HG03571 (cell line): ENCODE data around the gene THOC3.
A peak's percentile ranks its signal among the peaks of the same experiment; 100 is the strongest.
"Not testable (repeated sequence)": the region's sequence is repeated elsewhere in the genome, so short reads cannot be mapped to it uniquely, and the experiment has no call there.

Source experiments
- ATAC-seq: cut with Tn5 transposase; IDR thresholded peaks from one replicate; pipeline ENCODE4 v1.9.1; 2021; ENCODE audit not compliant: unreplicated experiment

Gene THOC3

GRCh38 chr5:175967471-175968372 lies at the start of gene THOC3:
Gene THOC3 (minus strand): TSS chr5:175968315. CDS start chr5:175968208, 107 bp downstream.
- peak; percentile 98 for ATAC-seq

GRCh38 chr5:176017324-176017723 lies 49.2 kb upstream of the THOC3 start:
- not testable (repeated sequence) for ATAC-seq

- not testable (repeated sequence) for ATAC-seq
Measured at GRCh38 chr5:176014360-176014759, 46.2 kb upstream of the THOC3 start.

- not testable (repeated sequence) for ATAC-seq
Measured at GRCh38 chr5:176011088-176011487, 43.0 kb upstream of the THOC3 start.

GRCh38 chr5:176010202-176010601 lies 42.1 kb upstream of the THOC3 start:
- ATAC-seq = not testable (repeated sequence)

GRCh38 chr5:176007220-176007619 lies 39.1 kb upstream of the THOC3 start:
- not testable (repeated sequence) for ATAC-seq

GRCh38 chr5:176006819-176007218 lies 38.7 kb upstream of the THOC3 start:
- not testable (repeated sequence) for ATAC-seq

- not testable (repeated sequence) for ATAC-seq
Measured at GRCh38 chr5:175997979-175998378, 29.9 kb upstream of the THOC3 start.

GRCh38 chr5:175997495-175997894 lies 29.4 kb upstream of the THOC3 start:
- not testable (repeated sequence) for ATAC-seq

- not testable (repeated sequence) for ATAC-seq
Measured at GRCh38 chr5:175996791-175997190, 28.7 kb upstream of the THOC3 start.

GRCh38 chr5:175995506-175995905 lies 27.4 kb upstream of the THOC3 start:
- ATAC-seq = not testable (repeated sequence)

GRCh38 chr5:175979371-175979995 lies 11.4 kb upstream of the THOC3 start:
- not testable (repeated sequence) for ATAC-seq

- peak; percentile 24 for ATAC-seq
Measured at GRCh38 chr5:175968381-175968780, 266 bp upstream of the THOC3 start.

- ATAC-seq = not testable (repeated sequence)
Measured at GRCh38 chr5:175962329-175962728, 5.8 kb downstream of the THOC3 start.

GRCh38 chr5:175960228-175960627 lies 7.9 kb downstream of the THOC3 start:
- not testable (repeated sequence) for ATAC-seq

- ATAC-seq = not testable (repeated sequence)
Measured at GRCh38 chr5:175958515-175958914, 9.6 kb downstream of the THOC3 start.

- ATAC-seq = not testable (repeated sequence)
Measured at GRCh38 chr5:175954107-175954506, 14.0 kb downstream of the THOC3 start.

GRCh38 chr5:175952810-175953209 lies 15.3 kb downstream of the THOC3 start:
- not testable (repeated sequence) for ATAC-seq

- ATAC-seq = peak; percentile 71
Measured at GRCh38 chr5:175951339-175951969, 16.7 kb downstream of the THOC3 start.

- ATAC-seq = not testable (repeated sequence)
Measured at GRCh38 chr5:175948329-175949108, 19.6 kb downstream of the THOC3 start.

- ATAC-seq = not testable (repeated sequence)
Measured at GRCh38 chr5:175943253-175943652, 24.9 kb downstream of the THOC3 start.
